Panc1 (cell line): ENCODE results near the gene CLCNKA. TPM values are rescaled to one million over a fixed set of nuclear protein-coding genes. Genes with fewer than 3 reads are reported as not detected.

Experiments used
- ATAC-seq: fragments of 200-7000 bp; cut with Tn5 transposase; 2 replicates; pipeline ENCODE4 v1.9.1; 2020; ENCODE audit warnings: mild to moderate bottlenecking, moderate library complexity
- BruUV-seq: library from RNA; stranded (reverse); fragments of 400-500 nt; replicated peaks from 2 replicates; lab custom pipeline; 2021; lab: Mats Ljungman, UMichigan
- CTCF ChIA-PET: fragments of 300-600 bp; sonication (Branson Sonifier 250); formaldehyde crosslinking; loops from one replicate; lab custom pipeline; 2022; ENCODE audit warnings: antibody characterized with exemption; lab: Charles Lee
- POLR2A ChIA-PET: fragments of 300-600 bp; sonication (Branson Sonifier 250); formaldehyde crosslinking; loops from one replicate; lab custom pipeline; 2022; ENCODE audit warnings: antibody characterized with exemption; lab: Charles Lee
- DNase-seq: peaks from one replicate; pipeline ENCODE4 v3.0.0-alpha.2; 2010; ENCODE audit warnings: low read depth, low spot score
- H3K27ac ChIP-seq: 2 replicates; pipeline ENCODE4 v1.5.1; 2011; ENCODE audit warnings: mild to moderate bottlenecking, low read length, inconsistent platforms
- H3K27me3 ChIP-seq: fragments of 200-500 bp; sonication (Bioruptor generic); 2 replicates; pipeline ENCODE4 v1.6.0; 2014; ENCODE audit warnings: low read length, inconsistent platforms; ENCODE audit not compliant: control insufficient read depth, insufficient read depth
- H3K36me3 ChIP-seq: fragments of 200-500 bp; sonication (Bioruptor generic); 2 replicates; pipeline ENCODE4 v1.5.1; 2014; ENCODE audit warnings: inconsistent platforms, mild to moderate bottlenecking, low read length, moderate library complexity; ENCODE audit not compliant: control insufficient read depth, insufficient read depth
- H3K4me1 ChIP-seq: 2 replicates; pipeline ENCODE4 v1.5.1; 2011; ENCODE audit warnings: inconsistent platforms, mild to moderate bottlenecking, low read length, moderate library complexity; ENCODE audit not compliant: control insufficient read depth, insufficient read depth
- H3K4me3 ChIP-seq, 2 experiments: 2 replicates each; pipeline ENCODE4 v1.5.1; 2011 to 2012; ENCODE audit warnings: low read depth in 2 of 2, low read length in 2 of 2, mild to moderate bottlenecking in 2 of 2, inconsistent platforms in 1 of 2, moderate library complexity in 1 of 2
- H3K9me3 ChIP-seq: fragments of 200-500 bp; sonication (Bioruptor generic); 2 replicates; pipeline ENCODE4 v1.5.1; 2014; ENCODE audit warnings: low read depth, mild to moderate bottlenecking, inconsistent platforms, low read length, moderate library complexity; ENCODE audit not compliant: control insufficient read depth, insufficient read depth
- POLR2AphosphoS5 ChIP-seq: IDR thresholded peaks from 2 replicates; pipeline ENCODE4 v1.6.1; 2012; ENCODE audit warnings: mild to moderate bottlenecking, low read depth, low read length, moderate library complexity
- SIN3A ChIP-seq: IDR thresholded peaks from 2 replicates; pipeline ENCODE4 v1.6.1; 2012; ENCODE audit warnings: low read depth, mild to moderate bottlenecking, low read length, moderate library complexity, borderline replicate concordance; ENCODE audit not compliant: insufficient read depth
- TCF7L2 ChIP-seq: IDR thresholded peaks from 2 replicates; pipeline ENCODE4 v1.6.1; 2011; ENCODE audit warnings: mild to moderate bottlenecking, low read depth, low read length, inconsistent platforms
- in situ Hi-C: cut with HindIII; loops from 2 replicates; pipeline ENCODE4 v1.10.0; 2016; ENCODE audit warnings: low sequenced_read_pairs, low pct_unique_long_range_greater_than_20kb
- intact Hi-C: fragments of 100-400 bp; cut with micrococcal nuclease; formaldehyde crosslinking; loops from one replicate; pipeline ENCODE4 v1.10.0; 2022; ENCODE audit not compliant: unreplicated experiment
- total RNA-seq: library from RNA; stranded (reverse); gene quantifications from one replicate; pipeline ENCODE4 v1.2.1, GENCODE V29; 2021; ENCODE audit not compliant: unreplicated experiment
- TF ChIP-seq, protein P1 (sequence below): fragments of 450-650 bp; IDR thresholded peaks from 2 replicates; pipeline ENCODE4 v1.5.1; 2017; ENCODE audit warnings: mild to moderate bottlenecking
- TF ChIP-seq, protein P2 (sequence below), 2 experiments: IDR thresholded peaks; 2 replicates each; pipeline ENCODE4 v1.6.1; 2011 to 2012; ENCODE audit warnings: low read depth in 2 of 2, control low read depth in 1 of 2, low read length in 1 of 2, mild to moderate bottlenecking in 1 of 2, moderate library complexity in 1 of 2; ENCODE audit not compliant: insufficient read depth in 1 of 2

CLCNKA gene
- total RNA-seq, 1 experiment from 2014 or later, result 0.57 TPM

DNA sequence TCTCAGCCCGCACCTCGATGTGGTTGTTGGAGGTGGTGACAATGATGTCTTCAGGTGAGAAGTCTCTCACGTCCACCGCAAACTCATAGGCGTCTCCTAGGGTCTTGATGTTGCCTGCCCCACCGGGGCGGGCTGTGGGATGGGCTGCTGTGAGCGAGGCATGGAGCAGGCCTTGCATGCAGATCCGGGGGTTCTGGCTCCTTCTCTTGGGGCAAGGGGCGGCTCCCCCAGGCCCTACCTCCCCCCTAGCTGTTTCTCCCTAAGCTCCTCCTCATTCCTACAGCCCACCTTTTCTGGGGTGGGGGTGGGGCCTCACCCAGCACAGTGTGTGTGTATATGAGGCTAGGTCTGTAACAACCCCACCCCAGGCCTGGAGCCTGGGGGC lies 4.8 kb upstream of the CLCNKA start:
- H3K4me3 ChIP-seq, result no peak overlapping the region
- peaks cover 38% of the 10 kb centered on the region for H3K4me1 ChIP-seq
- no peaks in the 10 kb centered on the region for H3K27me3 ChIP-seq
- BruUV-seq, result no TSS peak
- ChIA-PET CTCF (interaction anchor here (0.6 kb wide), 1 partner anchor 11 kb away, joined by 3 read pairs; no protein-coding TSS in a partner anchor), POLR2A (no interaction called here)
- H3K27ac ChIP-seq, result no peak overlapping the region
- no peaks in the 10 kb centered on the region for H3K36me3 ChIP-seq
- in situ Hi-C loops, result no loop called here
- DNase-seq (no peak), ATAC-seq (no peak)
- no peak for TF ChIP-seq POLR2AphosphoS5
- TF ChIP-seq, protein P1, sequence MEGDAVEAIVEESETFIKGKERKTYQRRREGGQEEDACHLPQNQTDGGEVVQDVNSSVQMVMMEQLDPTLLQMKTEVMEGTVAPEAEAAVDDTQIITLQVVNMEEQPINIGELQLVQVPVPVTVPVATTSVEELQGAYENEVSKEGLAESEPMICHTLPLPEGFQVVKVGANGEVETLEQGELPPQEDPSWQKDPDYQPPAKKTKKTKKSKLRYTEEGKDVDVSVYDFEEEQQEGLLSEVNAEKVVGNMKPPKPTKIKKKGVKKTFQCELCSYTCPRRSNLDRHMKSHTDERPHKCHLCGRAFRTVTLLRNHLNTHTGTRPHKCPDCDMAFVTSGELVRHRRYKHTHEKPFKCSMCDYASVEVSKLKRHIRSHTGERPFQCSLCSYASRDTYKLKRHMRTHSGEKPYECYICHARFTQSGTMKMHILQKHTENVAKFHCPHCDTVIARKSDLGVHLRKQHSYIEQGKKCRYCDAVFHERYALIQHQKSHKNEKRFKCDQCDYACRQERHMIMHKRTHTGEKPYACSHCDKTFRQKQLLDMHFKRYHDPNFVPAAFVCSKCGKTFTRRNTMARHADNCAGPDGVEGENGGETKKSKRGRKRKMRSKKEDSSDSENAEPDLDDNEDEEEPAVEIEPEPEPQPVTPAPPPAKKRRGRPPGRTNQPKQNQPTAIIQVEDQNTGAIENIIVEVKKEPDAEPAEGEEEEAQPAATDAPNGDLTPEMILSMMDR, result no peak
- TF ChIP-seq, protein P2, sequence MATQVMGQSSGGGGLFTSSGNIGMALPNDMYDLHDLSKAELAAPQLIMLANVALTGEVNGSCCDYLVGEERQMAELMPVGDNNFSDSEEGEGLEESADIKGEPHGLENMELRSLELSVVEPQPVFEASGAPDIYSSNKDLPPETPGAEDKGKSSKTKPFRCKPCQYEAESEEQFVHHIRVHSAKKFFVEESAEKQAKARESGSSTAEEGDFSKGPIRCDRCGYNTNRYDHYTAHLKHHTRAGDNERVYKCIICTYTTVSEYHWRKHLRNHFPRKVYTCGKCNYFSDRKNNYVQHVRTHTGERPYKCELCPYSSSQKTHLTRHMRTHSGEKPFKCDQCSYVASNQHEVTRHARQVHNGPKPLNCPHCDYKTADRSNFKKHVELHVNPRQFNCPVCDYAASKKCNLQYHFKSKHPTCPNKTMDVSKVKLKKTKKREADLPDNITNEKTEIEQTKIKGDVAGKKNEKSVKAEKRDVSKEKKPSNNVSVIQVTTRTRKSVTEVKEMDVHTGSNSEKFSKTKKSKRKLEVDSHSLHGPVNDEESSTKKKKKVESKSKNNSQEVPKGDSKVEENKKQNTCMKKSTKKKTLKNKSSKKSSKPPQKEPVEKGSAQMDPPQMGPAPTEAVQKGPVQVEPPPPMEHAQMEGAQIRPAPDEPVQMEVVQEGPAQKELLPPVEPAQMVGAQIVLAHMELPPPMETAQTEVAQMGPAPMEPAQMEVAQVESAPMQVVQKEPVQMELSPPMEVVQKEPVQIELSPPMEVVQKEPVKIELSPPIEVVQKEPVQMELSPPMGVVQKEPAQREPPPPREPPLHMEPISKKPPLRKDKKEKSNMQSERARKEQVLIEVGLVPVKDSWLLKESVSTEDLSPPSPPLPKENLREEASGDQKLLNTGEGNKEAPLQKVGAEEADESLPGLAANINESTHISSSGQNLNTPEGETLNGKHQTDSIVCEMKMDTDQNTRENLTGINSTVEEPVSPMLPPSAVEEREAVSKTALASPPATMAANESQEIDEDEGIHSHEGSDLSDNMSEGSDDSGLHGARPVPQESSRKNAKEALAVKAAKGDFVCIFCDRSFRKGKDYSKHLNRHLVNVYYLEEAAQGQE (IDR thresholded peaks at IDR 0.05; ENCODE audit: insufficient read depth in 1 of 2, low read depth in 2 of 2, low read length in 1 of 2), result no peak
- TF ChIP-seq SIN3A, result no peak
- no peaks in the 10 kb centered on the region for H3K9me3 ChIP-seq
- intact Hi-C loops, result no loop called here

DNA sequence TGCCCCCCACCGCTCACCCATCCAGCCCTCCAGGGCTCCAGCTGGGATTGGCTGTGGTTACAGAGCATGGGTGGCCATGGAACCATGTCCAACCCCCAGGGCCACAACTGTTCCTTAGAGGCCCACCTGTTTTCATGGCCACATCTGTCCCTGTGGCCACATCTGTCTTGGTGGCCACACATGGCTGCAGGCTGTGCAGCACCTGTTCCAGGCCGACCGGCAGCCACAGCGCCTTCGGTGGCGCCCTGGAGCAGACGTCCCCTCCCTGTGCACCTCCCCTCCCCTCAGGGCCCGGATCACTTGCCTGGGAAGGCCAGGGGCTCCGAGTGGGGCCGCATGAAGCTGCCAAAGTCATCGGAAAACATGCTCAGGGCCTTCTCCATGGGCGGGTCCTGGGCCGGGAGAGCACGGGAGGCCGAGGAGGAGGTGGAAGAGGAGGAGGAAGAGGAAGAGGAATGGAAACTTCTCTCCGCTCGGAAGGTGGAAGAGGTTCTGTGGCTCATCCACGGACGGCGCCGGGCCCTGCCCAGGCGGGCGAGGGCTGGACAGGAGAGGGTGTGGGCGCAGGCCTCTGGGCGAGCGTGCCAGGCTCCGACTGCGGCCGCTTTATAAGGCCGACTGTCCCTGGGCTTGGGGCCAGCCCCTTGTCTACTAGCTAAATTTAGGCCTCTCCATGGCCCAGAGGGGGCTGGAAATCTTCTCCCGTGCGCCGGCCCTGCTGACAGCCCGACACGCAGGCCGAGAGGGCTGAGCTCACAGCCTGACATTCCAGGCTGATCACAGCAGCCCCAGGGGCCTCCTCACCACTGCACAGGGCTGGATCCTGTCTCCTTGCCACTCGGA lies 4.2 kb upstream of the CLCNKA start, which contains the start of gene HSPB7:
HSPB7 (minus strand) TSS at position 583 of the 843 bp plus-strand sequence; CDS start at position 503, 80 bp downstream.
- H3K9me3 ChIP-seq, result no peaks in the 10 kb centered on the region
- ChIA-PET POLR2A (no interaction called here), CTCF (no interaction called here)
- H3K36me3 ChIP-seq, result no peaks in the 10 kb centered on the region
- no peak for ATAC-seq
- no peak for DNase-seq
- no peak for TF ChIP-seq TCF7L2
- TF ChIP-seq POLR2AphosphoS5, result no peak
- TF ChIP-seq, protein P1, result no peak
- TF ChIP-seq, protein P2 (IDR thresholded peaks at IDR 0.05; ENCODE audit: insufficient read depth in 1 of 2, low read depth in 2 of 2, low read length in 1 of 2), result no peak
- no peak for TF ChIP-seq SIN3A
- BruUV-seq, result no TSS peak
- H3K27me3 ChIP-seq, result no peaks in the 10 kb centered on the region
- no peak within 1 kb of the TSS for H3K4me3 ChIP-seq
- intact Hi-C loops, result no loop called here
- no peak within 1 kb of the TSS for H3K27ac ChIP-seq
- peaks cover 38% of the 10 kb centered on the region for H3K4me1 ChIP-seq
- in situ Hi-C loops, result no loop called here
